ENCODE data around the gene STK16.
"Not testable (repeated sequence)": the region's sequence is repeated elsewhere in the genome, so short reads cannot be mapped to it uniquely, and the experiment has no call there.

STK16 gene

DNA sequence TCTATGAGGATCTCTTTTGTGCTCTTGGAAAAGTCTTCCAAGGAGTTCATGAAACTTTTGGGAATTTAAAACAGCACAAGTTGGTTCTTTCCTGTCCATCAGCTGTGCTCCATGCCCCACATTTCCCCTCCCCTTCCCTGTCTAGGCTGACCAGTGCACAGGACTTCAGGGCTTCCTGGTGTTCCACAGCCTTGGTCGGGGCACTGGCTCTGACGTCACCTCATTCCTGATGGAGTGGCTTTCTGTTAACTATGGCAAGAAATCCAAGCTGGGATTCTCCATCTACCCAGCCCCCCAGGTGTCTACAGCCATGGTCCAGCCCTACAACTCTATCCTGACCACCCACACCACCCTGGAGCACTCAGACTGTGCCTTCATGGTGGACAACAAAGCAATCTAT lies 25.7 kb downstream of the STK16 start:
- DNase-seq (ENCODE audit: low read depth in 2 of 2): no peak

DNA sequence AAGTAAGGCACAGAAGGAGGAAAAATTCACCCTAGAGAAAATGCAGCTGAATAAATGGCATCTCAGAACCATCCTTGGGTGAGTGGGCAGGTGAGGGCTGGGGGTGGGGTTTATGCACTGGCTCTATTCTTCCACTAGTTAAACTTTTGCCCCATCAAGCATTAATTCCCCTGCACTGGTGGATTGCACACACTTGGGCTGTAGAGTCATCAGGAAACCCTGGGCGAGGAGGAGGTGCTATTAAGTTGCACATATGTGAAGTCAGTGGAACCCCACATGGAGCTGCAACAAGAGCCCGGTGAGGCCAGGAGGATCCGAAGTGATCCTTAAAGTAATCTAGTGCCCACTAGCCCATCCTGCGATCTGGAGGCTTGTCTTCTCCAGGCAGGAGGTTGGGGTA lies 27.1 kb downstream of the STK16 start:
- DNase-seq (ENCODE audit: low read depth in 2 of 2): no peak

DNA sequence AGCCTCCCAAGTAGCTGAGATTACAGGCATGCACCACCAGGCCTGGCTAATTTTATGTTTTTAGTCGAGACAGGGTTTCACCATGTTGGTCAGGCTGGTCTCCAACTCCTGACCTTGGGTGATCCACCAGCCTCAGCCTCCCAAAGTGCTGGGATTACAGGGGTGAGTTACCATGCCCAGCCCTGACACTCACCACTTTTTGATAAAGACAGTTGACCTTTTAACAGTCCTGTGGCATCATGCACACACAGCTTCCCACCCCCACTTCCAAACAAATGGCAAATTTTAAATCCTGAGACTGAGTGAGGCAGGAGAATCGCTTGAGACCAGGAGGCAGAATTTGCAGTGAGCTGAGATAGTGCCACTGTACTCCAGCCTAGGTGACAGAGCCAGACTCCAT lies 27.7 kb downstream of the STK16 start:
- DNase-seq (ENCODE audit: low read depth in 2 of 2): no peak

DNA sequence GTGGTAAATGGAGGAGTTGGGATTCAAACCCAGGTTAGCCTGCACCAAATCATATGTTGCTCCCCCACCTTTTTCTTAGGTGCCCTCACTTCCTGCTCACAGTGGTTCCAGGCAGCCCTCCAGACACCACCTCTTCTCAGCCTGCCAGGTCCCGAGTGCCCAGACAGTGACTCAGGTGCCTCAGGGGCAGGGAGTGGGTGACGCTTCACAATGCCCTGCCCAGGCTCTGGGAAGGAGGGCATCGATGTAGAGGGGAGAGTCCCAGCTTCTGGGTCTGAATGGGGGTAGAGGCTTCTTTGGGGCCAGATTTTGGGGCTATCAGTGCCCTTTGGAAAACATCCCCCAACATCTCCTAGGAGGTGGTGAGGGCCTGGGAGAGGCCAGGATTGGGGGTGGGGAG lies 28.7 kb downstream of the STK16 start:
- no peak for DNase-seq (ENCODE audit: low read depth in 2 of 2)

DNA sequence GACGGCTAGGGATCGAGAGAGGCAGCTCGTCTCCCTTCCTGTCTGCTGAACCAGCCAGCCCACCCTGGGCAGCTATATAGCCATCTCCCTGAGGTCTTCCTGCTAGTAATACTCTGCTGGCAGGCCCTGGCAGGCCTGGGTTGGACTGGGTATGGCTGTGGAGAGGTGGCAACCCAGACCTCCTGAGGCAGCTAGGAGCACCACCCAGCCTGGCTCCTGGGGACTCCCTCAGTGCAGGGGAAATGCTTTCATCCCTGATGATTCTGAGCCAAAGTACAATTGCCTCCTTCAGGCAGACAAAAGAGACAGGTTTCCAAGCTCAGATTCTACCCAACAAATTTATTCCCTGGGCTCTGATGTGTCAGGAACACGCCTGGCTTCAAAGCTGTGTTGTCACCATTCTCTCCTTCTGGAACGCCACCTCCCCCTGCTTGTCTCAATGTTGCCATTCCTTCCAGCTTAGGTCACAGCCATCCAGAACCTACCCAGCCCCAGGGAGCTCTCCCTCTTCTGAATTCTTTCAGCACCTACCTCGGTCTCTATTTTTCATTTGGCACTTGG lies 29.2 kb downstream of the STK16 start:
- DNase-seq (ENCODE audit: low read depth in 2 of 2): no peak

DNA sequence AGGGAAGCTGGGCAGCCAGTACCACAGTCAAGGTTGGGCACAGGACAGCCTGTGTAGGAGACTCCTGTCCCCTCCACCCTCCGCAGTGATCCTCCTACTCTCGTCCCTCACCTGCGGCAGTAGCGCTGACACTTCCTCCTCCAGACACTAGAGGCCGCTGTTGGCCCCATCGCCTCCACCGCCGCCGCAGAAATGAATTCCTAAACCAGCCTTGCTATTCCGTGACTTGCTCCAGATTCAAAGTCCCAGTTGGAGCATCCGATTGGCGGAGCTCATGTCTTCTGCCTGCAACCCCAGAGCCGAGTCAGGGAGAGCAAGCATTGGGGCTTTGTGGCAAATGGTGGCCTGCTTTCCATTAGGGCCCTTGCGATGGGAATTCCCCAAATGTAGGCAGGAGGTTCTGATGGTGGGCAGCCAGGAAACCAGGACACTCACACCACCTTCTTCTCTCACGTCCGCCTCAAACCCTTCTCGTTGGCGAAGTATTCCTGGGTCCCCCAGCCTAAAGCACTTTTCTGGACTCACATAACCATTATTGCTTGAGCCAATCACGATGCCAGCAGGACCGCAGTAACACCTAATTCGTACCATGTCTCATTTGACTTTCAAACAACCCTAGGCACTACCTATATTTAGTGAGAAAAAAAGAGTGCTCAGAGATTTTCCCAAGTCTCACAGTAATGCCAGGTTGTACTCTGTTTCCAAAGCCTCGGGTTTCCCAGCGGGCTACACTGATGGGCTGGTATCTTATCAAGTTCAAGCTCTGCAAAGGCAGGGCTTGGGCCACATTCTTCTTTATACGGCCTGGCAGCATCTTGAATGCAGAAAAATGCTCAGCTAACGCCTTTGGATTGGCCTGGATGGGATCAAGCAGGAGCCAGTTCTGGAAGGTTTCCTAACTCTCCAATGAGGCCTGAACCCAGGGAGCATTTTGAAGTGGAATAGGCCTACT lies 32.7 kb downstream of the STK16 start:
- DNase-seq (ENCODE audit: low read depth in 2 of 2): peak; percentile 49 to 65

DNA sequence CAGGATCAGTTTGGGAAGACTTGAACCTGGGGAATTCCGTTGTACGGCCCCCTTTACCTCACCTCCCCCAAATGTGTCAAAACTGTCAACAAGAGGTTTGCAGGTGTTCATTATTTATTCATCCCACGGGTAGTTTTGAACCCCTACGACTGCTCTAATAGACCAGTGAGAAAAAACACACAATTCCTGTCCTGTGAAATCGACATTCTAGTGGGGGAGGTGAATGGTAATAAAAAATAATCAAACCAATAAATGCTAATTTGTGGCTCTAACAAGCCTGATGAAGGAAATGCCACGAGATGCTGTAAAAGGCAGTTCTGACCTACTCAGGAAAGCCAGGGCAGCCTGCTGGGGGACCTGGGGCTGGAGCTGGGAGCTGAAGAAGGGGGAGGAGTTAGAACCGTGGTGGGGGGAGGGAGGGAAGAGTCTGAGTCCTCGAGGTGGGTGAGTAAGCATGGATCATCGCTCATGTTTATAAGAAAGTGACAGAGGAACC lies 33.4 kb downstream of the STK16 start:
- DNase-seq (ENCODE audit: low read depth in 2 of 2): no peak

DNA sequence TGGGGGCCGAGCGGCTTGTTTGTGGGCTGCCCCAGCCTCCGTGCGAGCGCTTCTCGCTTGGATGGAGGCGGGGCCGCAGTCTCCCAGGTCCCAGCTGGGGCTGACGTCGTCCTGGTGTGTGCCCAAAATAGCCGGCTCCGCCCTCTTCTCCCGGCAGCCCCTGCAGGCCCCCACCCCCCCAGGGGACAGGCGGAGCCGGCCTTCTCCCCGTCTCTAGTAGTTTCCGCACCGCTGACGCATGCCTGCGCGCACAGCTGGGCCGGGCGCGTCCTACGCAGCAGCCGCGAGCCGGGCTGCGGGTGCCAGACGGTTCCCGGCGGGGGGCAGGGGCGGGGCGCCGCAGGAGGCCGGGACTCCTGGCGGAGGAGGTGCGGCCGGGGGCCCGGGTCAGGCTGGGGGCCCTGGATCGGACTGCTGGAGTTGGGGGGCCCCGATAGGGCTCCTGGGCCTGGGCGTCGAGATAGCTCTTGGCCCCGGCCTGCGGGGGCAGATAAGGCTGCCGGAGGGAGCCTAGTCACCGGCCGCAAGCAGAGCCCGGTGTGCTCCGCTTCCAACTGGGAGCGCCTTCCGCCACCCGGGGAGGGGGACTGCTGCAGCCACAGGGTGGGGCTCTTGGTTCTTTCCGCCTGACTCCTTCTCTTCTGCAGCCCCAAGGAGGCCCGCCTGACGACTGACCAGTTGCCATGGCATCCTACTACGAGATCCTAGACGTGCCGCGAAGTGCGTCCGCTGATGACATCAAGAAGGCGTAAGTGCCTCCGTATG lies 34.1 kb downstream of the STK16 start, which contains the start of gene DNAJB2:
Gene DNAJB2, plus strand, starts transcription at position 216 of the 765 bp plus-strand sequence. Its CDS starts 468 bp downstream, at position 684.
- DNase-seq (ENCODE audit: low read depth in 2 of 2): peak; percentile 99 to 100

DNA sequence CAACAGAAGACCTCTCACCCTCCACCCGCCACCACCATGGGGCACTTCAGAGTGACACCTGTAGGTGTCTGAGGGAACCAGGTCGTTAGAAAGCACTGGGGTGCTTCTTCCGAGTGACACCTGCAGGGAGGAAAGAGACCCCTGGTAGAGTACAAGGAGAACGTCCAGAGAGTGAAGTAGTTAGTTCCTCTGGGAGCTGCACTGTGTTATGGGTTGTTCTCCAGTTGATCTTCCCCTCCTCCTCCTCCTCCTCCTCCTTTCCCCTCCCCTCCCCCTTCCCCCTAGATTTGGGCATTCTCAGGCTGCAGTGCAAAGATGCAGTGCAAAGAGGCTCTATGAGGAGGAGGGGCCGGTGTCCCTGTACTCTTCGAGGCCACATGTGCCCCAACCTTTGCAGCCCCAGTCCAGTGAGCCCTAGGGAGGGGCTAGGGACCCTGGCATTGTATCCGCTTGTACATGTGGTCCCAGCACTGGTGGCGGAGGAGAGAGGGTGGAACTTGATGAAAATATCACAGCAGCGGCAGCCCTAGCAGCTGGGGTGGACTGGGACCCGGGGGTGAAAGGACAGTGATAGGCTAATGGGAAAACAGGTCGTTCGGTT lies 34.7 kb downstream of the STK16 start:
- no peak for DNase-seq (ENCODE audit: low read depth in 2 of 2)

DNA sequence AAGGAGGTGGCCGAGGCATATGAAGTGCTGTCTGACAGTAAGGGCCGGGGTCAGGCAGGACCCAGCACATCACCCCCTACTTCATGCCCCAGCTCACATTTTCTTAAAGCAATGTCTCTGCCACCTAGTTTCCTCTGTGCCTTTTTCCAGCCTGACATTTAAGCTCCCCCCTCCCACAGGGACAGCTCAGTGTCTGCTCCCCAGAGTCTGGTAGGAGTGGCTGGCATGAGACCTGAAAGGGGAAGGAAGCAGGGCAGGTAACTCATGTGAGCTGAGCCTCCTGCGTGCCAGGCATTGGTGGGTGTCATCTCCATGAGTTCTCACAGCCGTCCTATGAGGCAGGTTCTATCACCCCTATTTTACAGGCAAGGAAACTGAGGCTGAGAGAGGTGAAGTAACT lies 35.4 kb downstream of the STK16 start:
- DNase-seq (ENCODE audit: low read depth in 2 of 2): no peak

DNA sequence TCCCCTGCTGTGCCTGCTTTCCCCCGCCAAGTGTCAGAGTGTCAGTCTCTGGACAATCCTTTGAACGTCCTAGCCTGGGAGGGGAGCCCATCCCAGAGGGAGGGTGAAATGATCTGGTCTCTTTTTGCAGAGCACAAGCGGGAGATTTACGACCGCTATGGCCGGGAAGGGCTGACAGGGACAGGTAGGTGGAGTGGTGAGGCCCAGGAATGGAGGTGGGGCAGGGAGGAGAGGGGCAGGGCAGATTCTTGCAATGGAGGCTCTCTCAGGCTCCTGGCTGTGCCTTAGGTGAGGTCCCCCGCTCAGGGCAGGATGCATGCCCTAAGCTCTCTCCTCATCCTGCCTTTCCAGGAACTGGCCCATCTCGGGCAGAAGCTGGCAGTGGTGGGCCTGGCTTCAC lies 36.3 kb downstream of the STK16 start:
- no peak for DNase-seq (ENCODE audit: low read depth in 2 of 2)

DNA sequence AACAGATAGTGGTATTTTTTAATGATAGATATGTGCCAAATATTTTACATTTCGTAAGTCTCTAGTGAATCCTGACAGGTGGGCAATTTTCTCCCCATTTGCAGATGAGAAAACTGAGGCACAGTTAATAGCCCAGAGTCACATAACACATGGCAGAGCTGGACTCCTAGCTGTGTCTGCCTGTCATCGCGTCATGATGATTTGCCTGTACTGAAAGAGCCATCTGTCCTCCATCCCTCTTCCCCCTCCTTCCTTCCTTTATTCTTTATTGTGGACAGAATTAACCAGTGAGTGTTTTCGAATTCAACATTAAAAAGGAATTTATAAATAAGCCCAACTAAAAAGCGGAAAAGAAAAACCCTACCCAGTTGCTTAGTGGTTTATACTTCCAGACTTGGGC lies 37.1 kb downstream of the STK16 start:
- no peak for DNase-seq (ENCODE audit: low read depth in 2 of 2)

DNA sequence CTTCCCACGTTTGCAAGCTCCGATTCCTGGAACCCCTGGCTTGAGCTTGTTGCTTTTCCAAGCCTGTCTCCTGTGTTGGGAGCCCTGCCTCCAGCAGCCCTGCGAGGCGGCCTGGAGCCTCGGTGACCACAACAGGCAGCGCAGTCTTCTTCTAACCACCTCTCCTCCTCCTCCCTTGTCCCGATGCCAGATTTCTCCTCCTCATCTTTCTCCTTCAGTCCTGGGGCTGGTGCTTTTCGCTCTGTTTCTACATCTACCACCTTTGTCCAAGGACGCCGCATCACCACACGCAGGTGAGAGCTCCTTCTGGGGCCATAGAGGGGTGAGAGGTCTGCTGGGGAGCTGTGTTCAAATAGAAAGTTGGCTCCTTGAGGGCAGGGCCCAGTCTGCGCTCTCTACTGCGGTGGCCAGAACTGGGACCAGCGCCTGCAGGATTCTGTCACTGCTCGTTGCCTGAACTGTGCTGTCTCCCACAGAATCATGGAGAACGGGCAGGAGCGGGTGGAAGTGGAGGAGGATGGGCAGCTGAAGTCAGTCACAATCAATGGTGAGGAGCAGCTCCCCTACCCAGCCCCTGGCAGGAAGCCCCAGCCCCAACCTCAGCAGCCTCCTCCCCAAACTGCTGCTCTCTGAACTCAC lies 37.8 kb downstream of the STK16 start:
- DNase-seq (ENCODE audit: low read depth in 2 of 2): no peak

DNA sequence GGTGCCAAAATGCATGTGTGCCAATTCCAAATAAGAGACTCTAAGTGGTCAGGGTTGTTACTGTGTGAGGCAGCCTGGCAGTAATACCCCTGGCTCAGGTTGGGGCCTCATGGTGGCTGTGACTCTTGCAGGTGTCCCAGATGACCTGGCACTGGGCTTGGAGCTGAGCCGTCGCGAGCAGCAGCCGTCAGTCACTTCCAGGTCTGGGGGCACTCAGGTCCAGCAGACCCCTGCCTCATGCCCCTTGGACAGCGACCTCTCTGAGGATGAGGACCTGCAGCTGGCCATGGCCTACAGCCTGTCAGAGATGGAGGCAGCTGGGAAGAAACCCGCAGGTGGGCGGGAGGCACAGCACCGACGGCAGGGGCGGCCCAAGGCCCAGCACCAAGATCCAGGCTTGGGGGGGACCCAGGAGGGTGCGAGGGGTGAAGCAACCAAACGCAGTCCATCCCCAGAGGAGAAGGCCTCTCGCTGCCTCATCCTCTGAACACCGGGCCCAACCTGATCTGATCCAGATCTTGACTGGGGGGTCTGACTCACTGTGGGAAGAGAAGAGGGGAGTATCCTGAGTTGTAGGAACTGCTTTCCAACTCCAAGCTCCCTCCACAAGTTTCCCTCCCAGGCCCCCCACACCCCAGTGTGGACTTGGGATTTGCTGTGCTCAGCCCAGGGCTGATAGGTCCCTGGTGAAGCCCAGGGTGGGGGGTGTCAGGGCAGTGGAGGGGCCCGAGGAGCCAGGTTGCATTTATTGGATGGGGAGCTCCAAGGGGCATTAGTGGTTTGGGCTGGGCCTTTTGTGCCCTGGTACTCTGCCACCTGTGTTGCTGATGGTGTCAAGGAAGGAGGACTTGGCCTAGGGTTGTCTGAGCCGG lies 39.5 kb downstream of the STK16 start:
- no peak for DNase-seq (ENCODE audit: low read depth in 2 of 2)

DNA sequence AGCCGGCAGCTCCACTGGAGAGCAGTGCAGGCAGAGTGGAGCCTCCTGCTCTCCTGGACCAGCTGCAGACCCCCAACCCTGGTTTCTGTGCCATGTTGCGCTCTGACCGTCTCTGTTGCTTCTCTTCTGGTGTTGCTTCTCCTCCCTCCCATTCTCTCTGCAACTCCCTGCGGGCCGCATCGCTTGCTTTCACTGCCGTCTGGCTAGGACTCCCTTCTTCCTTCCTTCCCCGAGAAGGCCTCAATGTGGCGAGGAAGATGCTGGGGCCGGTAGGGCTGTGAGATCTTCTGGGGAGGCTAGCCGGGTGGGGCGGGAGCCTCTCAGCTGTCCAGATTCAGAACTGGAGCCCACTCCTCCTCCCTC lies 40.1 kb downstream of the STK16 start:
- DNase-seq (ENCODE audit: low read depth in 2 of 2): no peak

DNA sequence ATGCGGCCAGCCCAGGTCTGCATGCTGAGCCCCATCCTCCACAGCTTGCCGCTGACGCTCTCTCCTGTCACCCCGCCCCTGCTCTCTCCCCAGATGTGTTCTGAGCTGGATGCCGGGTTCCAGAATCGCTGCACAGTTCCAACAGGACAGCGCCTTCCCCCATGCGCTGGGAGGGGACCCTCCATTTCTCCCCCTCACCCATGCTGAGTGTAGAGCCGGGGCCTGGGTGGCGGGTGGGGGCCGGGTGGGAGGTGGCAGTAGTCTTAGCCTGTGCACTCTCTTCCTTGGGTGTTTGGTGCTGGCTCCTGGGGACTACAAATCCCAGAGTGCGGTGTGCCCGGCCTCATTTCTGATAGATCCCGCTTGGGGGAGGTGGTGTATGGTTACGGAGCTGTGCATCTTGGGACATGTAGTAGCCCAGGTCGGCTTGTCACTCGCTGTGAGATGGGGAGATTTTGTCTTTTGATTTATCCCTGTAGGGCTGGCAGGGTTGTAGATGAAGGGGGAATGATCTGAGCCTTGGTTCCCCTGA lies 40.7 kb downstream of the STK16 start:
- DNase-seq (ENCODE audit: low read depth in 2 of 2): no peak

DNA sequence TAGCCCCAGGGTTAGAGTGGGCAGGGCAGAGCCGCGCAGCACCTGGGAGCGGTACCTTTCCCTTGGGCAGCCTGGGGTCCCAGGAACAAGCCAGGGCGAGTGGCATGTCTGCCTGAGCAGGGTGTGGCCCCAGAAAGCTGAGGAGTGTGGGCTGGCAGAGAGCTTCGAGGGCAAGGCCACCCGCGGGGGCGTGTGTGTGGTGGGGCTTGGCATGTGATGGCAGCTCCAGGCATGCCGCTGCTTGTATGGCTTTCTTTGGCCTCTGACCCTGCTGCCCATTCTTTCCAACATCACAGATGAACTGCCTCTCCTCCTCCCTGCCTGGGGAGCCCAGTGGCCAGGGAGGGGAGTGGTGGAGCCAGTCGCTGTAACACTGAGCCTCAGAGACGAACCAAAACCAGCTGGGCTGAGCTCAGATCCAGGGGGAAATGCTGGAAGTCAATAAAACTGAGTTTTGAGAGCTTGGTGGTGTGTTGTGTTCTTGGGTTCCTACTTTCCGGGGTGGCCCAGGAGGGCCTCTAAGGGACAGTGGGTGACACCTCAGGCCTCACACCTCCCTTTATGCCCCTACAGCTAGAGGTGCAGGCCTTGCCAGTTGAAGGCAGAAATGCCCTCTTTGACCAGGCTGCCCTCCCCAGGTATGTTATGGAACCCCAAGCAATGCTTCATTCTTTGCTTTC lies 41.3 kb downstream of the STK16 start:
- no peak for DNase-seq (ENCODE audit: low read depth in 2 of 2)

DNA sequence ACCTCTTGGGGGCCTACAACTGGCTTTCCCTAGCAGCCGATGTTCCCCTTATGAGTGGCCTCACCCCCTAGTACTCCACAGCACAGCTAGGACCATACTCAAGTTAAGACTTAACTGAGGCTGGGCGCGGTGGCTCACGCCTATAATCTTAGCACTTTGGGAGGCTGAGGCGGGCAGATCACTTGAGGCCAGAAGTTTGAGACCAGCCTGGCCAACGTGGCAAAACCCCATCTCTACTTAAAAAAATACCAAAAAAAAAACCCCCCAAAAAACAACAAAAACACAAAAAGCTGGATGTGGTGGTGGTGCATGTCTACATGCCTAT lies 41.8 kb downstream of the STK16 start:
- not testable (repeated sequence) for DNase-seq (ENCODE audit: low read depth in 2 of 2)

DNA sequence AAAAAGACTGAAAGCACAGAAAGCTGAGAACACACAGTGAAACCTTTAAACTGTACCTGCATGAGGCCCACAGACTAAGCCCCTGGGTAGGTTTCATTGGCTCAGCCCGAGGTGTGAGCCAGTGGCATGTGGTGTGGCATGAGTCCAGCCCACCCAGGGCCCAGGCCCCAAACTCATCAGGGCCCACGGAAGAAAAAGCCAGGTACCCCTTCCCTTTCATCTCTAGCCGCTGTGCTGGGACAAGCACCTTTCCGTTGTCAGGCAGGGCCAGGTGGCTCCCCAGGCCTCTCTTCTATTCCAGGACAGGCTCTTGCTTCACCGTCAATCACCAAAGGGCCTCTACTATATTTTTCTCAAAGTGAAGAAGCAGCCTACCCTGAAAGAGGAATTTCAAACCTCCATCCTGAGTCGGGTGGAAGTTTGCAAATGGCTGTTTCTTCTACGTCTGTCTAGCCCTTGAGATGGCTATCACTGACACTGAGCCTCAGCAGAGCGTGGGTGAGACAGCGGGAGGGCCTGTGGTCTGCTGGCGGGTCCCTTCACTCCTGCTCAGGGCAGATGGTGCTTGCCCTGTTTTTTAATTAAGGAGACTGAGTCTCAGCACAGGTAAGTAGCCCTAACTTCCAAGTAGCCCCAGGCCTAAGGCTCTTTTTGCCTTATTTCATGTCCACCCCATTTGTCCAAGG lies 42.4 kb downstream of the STK16 start:
- no peak for DNase-seq (ENCODE audit: low read depth in 2 of 2)
